Stimulated activated CD8-positive, alpha-beta memory T cell treated with anti-CD3 and anti-CD28 coated beads, Interleukin-15, amount 100 ng/mL, for 4 hours (primary cell): ENCODE results near the gene PAPSS1.
"Not testable (repeated sequence)": the region's sequence is repeated elsewhere in the genome, so short reads cannot be mapped to it uniquely, and the experiment has no call there.

Source experiments
- DNase-seq, 2 donors: peaks; one replicate each; pipeline ENCODE4 v3.0.0-alpha.2; 2020; ENCODE audit warnings: low read depth in 2 of 2

PAPSS1 gene

DNA sequence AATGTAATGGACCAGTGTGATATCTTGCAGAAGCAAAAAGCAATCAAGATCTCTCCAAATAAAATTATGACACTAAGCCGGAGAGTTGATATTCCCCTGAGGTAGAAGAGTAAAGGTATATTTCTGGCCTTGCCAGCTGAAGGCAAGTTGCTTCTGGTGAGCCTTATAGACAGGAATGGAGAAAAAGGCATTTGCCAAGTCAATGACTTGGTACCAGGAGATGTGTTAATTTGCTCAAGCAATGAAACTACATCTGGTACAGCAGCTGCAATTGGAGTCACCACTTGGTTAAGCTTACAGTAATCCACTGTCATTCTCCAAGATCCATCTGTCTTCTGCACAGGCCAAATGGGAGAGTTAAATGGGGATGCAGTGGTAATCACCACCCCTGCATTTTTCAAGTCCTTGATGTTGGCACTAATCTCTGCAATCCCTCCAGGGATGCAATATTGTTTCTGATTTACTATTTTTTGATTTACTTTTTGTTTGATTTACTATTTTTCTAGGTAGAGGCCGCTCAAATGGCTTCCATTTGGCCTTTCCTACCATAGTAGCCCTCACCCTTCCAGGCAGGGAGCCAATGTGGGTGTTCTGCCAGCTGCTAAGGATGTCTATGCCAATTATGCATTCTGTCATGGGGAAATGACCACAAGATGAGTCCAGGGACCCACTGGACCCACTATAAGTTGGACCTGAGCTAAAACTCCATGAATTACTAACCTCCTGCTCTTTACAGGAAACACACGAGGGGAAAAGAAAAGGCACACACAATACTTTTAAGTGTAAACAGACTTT is 6.3 kb upstream of the PAPSS1 start:
- DNase-seq, result not testable (repeated sequence)

DNA sequence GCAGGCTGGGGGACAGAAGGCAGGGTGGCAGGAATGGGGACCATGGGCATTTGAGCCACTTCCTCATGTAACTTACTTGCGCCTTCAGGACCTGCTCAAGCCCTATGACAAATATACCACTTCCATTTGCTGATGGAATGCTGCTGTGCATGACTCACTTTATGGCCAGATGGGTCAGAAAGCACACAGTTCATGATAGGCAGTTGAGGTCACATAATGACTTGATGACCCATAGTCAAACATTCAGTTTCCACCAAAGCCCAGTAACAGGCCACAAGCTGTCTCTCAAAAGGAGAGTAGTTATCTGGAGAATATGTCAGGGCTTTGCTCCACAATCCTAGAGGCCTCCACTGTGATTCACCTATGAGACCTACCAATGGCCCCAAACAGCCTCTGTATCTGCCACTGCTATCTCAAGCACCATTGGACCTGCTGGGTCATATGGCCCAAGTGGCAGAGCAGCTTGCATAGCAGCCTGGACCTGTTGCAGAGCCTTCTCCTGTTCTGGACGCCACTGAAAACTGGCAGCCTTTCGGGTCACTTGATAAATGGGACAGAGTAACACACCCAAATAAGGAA is 5.3 kb upstream of the PAPSS1 start:
- no peak for DNase-seq

DNA sequence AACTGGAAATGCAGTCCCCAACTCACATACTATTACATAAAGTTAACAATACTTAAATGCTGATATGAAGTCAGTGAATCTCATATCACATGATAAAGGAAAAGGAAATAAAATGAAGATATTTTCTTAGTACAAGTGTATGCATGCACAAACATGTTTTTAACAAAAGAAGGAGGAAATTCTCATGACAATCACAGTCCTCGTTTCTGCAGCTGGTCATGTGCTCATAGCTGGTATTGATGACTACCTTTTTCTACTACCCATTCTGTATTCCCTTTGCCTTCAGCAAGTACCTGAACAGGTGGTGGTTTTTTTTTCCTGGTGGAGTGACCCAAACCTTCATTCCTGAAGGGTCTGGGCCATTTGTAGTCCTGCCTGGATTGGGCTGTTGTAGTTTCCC is 3.3 kb upstream of the PAPSS1 start:
- not testable (repeated sequence) for DNase-seq

GRCh38 chr4:107721436-107722100 is 1.5 kb upstream of the PAPSS1 start:
- peak; percentile 32 to 43 for DNase-seq

- no peak for DNase-seq
These were observed 670 bp downstream of the PAPSS1 start for GRCh38 chr4:107719207-107719921.

DNA sequence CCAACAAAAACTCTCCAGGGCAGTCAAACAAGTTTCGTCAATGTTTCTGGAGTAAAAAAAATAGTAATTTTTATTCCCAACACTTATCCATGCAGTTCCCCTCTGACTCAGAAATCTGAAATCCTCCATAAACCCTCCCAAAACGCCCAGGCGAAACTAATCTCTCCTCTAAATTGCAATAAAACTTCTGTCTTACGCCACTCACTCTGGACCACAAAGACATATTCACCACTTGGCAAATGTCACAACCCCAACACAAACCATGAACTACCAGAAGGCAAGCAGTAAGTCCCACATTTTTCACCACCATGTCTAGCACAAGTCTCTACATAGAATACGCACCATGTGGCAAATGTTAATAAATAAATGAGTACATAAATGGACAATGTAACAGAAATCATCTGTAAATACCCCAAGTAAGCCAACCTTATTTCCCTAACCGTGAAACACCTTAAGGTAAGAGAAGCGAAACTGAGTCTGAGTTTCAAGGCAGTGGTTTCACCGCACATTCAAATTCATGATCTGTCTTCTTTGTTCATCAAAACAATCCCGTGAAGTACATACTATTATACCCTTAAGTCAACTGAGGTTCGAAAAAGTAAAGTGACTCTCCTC is 1.6 kb downstream of the PAPSS1 start:
- no peak for DNase-seq

DNA sequence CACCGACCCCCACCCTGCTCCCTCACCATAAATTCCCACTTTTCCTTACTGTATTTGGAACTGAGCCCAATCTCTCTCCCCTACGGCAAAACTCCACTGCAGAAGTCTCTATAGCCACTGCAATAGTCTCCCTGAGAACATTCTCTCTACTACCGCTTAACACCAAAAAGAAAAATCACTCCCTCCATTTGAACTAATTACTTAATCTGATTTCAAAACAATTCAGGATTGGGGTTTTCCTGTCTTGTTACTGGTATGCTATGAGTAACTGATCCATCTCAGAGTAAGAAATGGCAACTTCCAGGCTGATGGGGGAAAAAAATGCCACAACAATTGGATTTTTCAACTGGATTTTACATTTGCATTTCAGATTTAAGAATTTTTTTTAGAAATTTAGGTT is 5.8 kb downstream of the PAPSS1 start:
- DNase-seq, result no peak

- no peak for DNase-seq
These were observed 7.8 kb downstream of the PAPSS1 start for GRCh38 chr4:107712236-107712635.

- no peak for DNase-seq
These were observed 8.2 kb downstream of the PAPSS1 start for GRCh38 chr4:107711831-107712230.

DNA sequence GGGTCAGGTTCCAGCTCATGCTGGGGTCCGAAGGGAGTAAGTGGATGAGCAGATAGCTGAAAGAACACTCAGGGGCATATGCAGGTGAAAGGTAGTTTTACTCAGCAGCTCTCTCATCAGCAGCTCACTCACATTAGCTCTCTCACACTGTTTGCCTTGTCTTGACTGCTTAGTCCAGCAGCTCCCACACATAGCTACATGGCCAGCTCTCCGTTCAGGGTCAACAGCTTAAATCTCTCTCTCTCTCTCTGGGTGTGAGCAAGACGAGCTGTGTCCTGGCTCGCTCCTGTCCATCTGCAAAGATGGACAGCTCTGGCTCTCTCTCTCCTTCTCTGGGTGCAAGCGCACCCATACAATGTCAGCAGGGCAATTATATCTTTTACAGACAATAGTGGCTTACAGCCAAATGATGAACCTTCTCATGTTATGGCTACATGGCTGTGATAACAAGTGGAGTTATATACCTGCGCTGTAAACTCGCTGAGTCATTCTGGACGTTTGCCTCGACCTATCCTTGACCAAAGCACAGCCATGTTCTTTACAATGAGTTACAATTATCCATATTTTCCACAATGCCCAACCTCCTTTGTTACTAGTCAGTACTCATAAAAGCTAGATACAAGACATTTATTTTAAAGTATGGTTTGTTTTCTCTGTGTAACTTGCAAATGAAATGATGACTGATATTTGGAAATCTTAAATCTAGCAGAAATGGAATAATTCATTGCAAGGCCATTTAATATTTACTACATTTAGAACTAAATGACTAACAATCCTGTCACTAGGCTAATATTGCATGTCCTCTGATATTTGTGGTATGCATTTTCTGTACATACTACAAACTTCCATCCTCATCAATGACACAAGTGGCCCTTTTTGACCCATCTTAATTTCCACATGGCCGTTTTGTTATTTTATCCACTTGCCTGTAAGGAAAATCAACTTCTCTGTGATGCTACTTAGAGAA is 9.3 kb downstream of the PAPSS1 start:
- DNase-seq, result no peak

GRCh38 chr4:107709916-107710315 is 10.1 kb downstream of the PAPSS1 start:
- DNase-seq, result no peak

GRCh38 chr4:107708225-107708624 is 11.8 kb downstream of the PAPSS1 start:
- no peak for DNase-seq

DNA sequence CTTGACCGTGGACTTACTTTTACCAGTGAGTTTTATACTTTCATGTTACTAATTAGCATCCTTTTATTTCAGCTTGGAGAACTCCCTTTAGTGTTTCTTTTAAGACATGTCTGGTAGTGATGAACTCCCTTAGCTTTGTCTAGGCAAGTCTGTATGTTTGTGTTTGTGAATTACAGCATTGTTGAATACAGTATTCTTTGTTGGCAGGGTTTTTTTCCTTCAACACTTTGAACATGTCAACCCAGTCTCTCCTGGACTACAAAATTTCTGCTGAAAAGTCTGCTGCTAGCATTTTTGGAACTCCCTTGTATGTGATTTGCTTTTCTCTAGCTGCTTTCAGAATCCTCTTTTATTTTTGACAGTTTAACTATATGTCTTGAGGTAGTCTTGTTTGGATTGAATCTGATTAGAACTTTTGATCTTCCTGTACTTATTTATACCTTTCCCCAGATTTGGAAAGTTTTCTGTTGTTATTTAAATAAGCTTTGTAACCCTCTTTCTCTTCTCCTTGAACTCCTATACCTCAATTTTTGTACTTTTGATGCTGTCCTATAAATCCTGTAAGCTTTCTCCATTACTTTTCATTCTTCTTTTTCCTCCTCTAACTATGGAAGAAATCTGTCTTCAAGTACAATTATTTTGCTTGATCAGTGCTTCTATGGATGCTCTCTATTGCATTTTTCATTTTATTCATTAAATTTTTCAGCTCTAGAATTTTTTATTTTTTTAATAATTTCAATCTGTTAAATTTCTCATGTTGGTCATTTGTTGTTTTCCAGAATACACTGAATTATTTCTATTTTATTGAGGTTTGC is 14.1 kb downstream of the PAPSS1 start:
- no peak for DNase-seq

DNA sequence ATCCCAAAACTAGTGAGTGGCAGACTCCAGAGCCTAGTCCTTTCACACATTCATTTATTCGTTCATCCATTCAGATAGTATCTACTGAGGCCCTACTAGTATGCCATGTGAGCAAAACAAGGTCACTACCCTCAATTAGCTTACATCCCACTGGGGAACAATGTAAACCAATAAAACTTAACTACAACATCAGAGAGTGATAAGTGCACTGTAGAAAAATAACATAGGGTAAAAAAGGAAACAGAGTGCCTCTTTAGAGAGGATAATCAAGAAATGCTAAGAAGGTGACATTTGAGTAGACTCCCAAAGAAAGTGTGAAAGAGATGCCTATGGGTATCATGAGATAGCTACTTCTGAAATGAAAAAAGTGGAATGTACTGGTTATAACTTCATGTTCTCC is 18.5 kb downstream of the PAPSS1 start:
- no peak for DNase-seq

GRCh38 chr4:107699466-107700206 is 20.4 kb downstream of the PAPSS1 start:
- no peak for DNase-seq

- not testable (repeated sequence) for DNase-seq
These were observed 23.8 kb downstream of the PAPSS1 start for GRCh38 chr4:107696187-107696586.

GRCh38 chr4:107693132-107693531 is 26.9 kb downstream of the PAPSS1 start:
- DNase-seq, result no peak

DNA sequence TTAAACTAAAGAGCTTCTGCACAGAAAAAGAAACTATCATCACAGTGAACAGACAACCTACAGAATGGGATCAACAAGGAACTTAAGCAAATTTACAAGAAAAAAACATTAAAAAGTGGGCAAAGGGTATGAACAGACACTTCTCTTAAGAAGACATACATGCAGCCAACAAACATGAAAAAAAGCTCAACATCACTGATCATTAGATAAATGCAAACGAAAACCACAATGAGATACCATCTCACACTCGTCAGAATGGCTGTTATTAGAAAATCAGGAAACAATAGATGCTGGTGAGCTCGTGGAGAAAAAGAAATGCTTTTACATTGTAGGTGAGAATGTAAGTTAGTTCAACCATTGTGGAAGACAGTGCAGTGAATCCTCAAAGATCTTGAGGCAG is 27.8 kb downstream of the PAPSS1 start:
- no peak for DNase-seq

- DNase-seq, result no peak
These were observed 28.7 kb downstream of the PAPSS1 start for GRCh38 chr4:107691378-107691777.
